NCI-H187 (cell line): ENCODE measurements around the gene CD2AP.
A peak's percentile ranks its signal among the peaks of the same experiment; 100 is the strongest.
"Not testable (repeated sequence)": the region's sequence is repeated elsewhere in the genome, so short reads cannot be mapped to it uniquely, and the experiment has no call there.

Experiments used
- DNase-seq, 2 experiments: peaks; one replicate each; lab custom pipeline; 2025; lab: John Stamatoyannopoulos, UW

CD2AP gene, protein sequence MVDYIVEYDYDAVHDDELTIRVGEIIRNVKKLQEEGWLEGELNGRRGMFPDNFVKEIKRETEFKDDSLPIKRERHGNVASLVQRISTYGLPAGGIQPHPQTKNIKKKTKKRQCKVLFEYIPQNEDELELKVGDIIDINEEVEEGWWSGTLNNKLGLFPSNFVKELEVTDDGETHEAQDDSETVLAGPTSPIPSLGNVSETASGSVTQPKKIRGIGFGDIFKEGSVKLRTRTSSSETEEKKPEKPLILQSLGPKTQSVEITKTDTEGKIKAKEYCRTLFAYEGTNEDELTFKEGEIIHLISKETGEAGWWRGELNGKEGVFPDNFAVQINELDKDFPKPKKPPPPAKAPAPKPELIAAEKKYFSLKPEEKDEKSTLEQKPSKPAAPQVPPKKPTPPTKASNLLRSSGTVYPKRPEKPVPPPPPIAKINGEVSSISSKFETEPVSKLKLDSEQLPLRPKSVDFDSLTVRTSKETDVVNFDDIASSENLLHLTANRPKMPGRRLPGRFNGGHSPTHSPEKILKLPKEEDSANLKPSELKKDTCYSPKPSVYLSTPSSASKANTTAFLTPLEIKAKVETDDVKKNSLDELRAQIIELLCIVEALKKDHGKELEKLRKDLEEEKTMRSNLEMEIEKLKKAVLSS

DNA sequence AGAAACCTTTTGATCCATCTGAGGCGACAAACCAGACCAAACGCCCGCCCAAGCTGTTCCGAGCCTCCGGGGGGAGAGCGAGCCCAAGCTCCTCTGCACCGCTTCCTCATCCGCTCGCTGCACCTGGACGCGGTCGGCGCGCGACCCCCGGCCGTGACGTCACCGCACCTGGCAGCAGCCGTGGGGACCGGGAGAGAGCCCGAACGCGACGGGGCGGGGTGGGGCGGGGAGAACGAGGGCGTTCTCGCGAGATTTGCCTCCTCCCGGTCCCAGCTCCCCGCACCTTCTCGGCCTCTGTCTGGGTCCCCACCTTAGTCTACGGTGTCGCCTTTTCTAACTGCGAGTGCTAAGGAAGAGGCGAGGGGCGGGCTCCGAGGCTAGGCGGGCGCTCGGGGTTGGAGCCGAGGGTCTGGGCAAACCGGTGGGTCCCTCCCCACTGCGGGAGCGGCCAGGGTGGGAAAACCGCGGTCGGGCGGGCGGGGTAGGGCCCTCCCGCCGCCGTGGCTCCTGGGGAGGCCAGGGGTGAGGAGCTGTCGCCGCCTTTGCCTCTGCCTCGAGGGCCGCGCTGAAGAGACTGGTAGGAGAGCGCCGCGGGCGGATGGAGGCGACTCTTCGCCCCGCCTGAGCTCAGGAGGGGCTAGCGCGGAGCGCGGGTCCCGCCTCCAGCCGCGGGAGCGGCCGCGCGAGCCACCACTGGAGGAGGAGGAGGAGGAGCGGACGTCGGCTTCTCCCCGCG lies at the start of gene CD2AP:
TSS of gene CD2AP (plus strand) at position 293 of the 736 bp plus-strand sequence. CDS start 456 bp downstream, outside the sequence.
- peak; percentile 74 to 82 for DNase-seq

DNA sequence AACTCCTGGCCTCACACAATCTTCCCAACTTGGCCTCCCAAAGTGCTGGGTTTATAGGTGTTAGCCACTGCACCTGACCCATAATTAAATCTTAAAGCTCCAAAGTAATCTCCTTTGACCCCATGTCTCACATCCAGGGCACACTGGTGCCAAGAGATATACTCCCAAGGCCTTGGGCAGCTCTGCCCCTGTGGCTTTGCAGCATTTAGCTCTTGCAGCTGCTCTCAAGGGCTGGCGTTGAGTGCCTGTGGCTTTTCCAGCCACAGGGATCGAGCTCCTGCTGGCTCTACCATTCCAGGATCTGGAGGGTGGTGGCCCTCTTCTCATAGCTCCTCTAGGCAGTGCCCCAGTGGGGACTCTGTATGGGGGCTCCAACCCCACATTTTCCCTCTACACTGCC lies 49.3 kb upstream of the CD2AP start:
- DNase-seq = no peak

DNA sequence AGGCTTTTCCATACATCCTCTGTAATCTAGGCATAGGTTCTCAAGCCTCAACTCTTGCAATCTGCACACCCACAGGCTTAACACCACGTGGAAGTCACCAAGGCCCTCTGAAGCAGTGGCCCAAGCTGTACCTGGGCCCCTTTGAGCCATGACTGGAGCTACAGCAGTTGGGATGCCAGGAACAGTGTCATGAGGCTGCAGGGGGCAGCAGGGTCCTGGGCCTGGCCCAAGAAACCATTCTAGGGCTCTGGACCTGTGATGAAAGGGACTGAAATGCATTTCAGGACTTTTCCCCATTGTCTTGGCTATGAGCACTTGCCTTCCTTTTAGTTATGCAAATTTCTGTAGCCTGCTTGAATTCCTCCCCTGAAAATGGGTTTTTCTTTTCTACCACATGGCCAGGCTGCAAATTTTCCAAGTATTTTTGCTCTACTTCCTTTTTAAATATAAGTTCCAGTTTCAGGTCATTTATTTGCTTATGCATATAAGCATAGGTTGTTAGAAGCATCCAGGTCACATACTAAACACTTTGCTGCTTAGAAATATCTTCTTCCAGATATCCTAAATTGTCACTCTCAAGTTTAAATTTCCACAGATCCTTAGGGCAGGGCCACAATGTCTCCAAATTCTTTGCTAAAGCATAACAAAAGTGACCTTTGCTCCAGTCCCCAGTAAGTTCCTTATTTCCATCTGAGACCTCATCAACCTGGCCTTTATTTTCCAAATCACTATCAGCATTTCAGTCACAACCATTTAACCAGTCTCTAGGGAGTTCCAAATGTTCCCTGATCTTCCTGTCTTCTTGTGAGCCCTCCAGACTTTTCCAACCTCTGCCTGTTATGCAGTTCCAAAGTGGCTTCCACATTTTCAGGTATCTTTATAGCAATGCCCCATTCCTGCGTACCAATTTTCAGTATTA lies 48.6 kb upstream of the CD2AP start:
- no peak for DNase-seq

DNA sequence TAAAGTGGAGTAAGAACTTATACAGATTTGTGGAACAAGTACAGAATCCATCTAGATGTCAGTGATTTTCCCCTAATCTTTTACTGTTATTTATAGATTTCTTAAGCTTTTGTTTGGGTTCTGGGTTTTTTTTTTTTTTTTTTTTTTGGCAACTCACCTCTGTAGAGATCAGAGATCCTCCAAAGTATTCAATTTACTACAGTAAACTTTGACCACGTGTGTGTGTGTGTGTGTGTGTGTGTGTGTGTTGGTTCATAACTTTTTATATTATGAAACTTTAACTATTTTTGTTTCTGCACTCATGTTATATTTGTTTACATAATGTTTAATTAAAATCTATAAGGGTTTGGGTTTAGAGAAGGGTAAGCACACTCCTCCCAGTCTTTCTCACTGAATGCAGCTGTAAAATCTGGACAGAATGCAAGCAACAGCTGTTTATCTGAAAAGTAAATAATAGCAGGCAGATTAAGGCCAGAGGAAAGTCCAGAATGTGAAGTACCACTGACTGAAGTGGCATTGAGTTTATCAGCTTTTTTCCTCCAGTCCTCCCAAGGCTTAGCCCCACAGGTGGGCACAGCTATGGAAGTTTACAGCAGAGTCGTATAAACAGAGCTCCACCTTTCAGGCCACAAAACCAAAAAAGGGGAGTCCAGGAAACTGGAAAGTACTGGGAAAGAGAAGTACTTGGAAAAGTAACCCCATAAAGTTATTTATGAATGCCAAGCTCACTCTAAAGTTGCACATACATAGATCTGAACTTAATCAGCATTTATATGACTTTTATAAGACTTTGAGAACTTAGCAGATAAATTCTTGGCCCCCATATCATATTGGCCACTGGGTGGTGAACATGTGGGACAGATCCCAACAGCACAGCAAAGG lies 43.0 kb upstream of the CD2AP start:
- DNase-seq = no peak

DNA sequence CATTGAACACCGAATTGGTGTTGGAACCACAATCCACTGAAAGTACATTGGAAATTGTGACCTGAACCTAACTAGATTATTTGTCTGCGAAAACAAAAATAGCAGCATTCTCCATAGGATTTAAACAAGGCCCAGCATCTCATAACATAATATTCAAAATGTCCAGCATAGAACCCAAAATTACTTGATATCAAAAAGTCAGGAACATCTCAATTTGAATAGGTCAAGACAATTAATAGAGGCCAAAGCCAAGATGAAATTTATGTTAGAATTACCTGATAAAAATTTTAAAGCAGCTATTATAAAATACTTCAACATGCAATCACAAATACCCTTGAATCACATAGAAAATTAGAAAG lies 42.4 kb upstream of the CD2AP start:
- no peak for DNase-seq

DNA sequence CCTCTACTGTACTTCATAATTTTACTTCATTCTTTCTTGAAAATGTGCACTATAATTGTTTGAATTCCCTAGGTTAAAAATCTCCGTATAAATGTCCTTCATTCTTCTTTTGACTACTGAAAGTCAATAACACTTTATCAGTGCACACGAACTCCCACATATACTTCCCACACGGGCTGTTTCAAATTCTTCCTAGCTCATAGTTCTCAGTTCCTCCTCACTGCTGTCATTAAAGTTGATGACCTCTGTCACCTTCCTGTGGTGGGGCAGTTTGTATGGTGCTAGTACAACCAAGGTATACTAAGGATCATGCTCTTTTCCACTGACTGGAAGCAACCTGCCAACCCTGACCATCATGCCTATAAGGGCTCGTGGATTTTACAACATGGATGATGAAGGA lies 40.0 kb upstream of the CD2AP start:
- no peak for DNase-seq

DNA sequence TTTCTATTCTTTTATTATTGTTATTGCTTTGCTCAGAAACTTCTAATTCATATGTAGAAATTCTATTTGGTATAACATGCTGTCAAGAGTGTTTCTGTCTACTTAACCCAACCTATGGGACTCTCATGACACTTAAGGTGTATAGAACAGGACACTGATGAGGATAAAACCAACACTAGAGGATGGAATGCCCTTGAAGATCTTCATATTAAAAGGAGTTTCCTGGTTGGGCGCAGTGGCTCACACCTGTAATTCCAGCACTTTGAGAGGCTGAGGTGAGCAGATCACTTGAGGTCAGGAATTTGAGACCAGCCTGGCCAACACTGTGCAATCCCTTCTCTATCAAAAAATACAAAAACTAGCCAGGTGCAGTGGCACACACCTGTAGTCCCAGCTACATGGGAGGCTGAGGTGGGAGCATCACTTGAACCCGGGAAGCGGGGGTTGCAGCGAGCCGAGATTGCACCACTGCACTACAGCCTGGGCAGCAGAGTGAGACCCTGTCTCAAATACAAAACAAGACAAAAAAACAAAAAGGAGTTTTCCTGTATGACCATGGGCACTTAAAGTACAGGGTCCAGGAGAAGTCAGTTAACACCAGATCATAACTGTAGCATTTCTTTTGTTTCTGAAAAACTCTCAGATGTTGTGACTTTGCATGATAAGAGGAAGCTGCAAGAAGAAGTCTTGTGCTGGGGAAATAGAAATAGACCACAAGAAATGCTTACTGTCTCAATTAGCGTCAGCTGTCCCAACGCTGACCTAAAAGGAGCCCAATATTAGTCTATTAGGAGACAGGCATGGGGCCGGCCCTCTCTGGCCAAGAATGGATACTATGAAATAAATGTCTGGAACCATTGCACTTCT lies 38.9 kb upstream of the CD2AP start:
- no peak for DNase-seq

DNA sequence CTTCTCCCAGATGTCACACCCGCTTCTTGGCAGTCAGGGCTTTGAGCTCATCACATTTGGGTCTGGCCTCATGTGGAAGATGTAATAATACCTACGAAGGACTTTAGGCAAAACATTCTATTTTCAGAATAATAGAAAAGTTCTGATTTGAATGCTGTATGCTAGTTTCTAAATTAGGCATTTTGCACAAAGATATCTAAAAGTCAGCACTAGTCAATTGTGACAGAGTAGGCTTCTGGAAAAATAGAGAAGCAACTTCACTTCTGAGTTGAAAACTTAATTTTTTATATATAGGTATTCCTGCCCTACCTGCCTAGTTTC lies 38.3 kb upstream of the CD2AP start:
- no peak for DNase-seq

DNA sequence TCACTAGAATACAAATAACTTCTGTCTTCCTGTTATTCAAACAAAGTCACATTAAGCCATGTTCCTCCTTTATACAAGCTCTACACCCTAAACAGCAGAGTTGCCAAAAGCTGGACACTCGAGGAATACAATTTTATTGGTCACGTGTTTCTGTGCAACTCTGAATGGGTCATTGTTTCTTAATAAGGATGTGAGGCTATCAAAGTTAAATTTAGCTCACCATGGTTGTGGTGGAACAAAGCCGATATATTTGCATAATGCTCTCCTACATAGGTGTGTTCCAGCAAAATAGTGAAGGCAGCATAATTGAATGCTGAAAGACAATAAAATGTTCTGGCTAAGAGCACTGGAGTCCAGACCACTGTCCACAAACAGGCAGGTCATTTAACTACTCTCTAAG lies 36.9 kb upstream of the CD2AP start:
- DNase-seq = no peak

DNA sequence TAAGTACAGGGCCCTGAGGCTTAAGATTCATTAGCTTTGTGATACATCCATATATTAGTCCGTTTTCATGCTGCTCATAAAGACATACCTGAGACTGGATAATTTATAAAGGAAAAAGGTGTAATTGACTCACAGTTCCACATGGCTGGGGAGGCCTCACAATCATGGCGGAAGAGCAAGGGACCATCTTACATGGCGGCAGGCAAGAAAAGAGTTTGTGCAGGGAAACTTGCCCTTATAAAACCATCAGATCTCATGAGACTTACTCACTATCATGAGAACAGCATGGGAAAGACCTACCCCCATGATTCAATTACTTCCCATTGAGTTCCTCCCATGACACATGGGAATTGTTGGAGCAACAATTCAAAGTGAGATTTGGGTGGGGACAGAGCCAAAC lies 32.6 kb upstream of the CD2AP start:
- DNase-seq = not testable (repeated sequence)

DNA sequence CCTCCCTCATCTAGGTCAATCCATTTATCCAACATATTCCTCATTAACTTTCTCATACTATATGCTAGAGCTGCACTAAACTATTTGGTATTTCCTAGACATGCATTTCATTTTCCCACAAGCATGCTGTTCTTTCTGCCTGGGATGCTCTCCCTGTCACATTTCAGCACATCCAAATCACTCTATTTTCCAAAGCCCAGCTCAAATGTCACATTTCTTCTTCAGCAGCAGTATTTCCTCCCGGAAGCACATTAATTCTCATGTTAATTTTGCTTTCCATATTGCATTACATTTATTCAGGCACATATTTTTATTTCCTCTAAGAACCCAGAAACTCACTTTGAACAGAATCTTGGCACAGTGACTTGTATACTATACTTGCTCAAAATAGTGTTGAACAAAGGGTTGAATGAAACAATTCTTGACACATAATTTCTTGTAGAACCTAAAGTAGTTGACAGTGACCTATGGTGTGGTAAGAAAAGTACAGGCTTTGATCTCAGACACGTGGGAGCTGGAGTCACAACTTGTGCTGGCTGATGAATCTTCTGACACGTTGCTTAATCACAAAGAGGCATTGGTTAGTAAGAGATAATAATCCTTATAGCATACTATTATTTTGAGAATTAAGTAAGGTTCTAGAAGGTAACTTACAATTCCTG lies 30.8 kb upstream of the CD2AP start:
- DNase-seq = no peak

DNA sequence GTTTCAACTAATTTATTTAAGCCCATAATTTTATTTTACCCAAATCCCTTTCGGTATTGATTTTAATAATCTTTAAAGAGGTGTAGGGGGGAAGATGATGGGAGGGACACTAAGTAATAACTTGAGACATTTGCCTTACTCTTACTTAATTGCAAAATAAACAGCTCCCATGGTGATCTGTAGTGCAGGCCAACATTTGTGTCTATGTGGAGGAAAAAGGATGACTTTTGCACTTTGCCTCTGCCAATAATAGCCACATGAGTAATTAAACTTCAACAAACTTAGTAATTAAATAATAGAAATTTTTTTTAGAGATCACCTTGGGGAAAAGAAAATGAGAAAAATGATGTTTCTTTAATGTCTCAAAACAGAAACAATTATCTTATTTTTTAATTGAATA lies 29.9 kb upstream of the CD2AP start:
- no peak for DNase-seq

DNA sequence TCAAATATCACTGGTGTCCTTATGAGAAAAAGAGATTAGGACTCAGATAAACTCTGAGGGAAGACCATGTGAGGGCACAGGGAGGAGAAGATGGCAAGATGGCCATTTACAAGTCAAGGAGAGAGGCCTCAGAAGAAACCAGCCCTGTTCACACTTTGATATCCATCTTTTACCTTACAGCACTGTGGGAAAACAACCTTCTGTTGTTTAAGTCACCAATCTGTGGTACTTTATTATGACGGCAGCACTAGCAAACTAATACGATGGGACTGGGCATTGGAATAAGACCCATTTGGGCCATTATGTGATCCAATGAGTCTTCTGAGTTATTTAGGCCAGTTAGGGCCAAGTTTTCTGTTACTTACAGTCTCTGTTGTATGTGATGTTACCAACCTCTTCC lies 26.4 kb upstream of the CD2AP start:
- no peak for DNase-seq

DNA sequence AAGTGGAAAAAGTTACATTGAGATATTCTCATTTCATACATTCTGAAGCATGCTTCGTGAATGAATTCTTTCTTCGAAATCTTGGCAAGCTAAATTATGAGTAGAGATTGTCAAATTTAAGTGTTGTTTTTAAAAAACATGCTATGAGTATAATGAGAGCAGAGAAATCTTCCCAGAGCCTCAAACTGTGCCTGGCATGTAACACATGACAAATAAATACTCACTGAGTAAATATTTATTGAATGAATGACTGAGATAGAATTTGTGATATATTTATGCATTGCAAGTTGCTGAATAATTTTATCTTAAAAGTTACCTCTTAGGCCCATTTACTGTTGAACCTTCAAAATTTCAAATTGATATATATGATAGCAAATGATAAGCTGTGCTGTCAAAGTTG lies 24.7 kb upstream of the CD2AP start:
- DNase-seq = no peak

DNA sequence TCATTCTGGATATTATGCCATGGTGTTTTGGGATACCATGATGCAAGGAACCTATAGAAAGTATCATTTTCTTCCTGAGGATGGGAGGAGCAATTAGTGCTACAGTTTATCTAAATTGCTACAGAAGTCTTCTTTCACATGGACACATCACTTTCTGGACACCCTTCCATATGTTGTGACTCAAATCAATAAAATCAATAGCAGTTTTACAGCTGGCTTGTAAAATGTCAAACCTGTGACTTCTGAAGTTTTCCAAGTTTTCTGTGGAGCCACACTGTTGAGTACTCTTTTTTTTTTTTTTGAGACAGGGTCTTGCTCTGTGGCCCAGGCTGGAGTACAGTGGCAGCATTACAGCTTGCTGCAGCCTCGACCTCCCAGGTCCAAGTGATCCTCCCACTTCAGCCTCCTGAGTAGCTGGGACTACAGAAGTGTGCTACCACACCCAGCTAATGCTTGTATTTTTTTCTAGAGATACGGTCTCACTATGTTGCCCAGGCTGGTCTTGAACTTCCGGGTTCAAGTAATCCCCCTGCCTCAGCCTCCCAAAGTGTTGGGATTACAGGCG lies 24.1 kb upstream of the CD2AP start:
- no peak for DNase-seq

DNA sequence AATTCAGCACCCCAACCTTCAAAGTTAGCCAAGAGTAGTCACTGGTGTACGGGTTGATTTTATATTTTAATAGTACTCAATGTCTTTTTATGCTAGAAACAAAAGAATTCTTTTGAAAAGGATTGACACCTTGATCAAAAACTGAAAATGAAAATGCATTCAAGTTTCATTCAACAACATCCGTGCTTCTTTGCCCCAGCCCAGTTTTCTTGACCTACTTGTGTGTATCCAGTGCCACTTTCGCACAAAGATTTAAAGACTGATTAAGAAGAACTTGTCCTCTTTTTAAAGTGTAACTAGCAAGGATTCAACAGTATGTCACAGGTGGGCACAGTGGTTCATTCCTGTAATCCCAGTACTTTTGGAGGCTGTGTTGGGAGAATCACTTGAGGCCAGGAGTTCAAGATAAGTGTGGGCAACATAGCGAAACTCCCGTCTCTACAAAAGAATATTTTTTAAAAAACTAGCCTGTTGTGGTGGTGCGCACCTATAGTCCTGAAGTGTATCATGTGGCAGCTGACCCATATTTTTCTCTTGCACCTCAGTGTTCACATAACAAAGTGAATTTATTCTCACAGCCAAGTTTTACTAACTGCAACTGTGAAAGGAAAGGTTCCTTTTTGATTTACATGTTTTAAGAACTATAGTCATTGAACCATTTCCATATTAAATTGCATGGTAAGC lies 22.7 kb upstream of the CD2AP start:
- DNase-seq = no peak

DNA sequence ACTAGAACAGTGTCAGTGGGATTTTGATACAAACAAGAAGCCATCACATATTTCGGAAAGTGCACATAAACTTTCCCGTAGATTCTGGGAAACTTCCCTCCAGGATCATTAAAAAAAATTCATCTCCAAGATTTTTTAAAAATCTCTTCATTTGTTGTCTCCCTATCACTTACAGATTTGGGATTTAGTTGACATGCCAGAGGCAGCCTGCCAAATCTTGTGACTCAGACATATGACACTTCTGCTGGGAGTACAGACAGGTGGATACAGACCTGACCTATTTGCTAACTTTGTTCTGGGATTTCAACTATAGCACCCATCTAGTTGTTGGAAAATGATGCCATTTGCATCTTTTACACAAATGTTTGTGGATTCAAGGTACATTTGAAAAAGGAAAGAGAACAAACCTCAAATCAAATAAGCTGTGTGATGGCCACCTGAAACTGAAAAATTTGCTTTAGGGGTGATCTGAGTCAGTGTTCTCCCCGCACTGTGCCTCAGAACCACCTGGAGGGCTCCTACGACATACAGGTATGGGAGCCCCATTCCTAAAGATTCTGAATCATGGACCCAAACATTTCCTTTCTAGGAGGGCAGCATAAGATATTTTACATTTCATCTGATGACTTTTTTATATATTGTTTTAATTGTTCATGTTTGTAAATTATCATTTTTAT lies 21.9 kb upstream of the CD2AP start:
- no peak for DNase-seq

DNA sequence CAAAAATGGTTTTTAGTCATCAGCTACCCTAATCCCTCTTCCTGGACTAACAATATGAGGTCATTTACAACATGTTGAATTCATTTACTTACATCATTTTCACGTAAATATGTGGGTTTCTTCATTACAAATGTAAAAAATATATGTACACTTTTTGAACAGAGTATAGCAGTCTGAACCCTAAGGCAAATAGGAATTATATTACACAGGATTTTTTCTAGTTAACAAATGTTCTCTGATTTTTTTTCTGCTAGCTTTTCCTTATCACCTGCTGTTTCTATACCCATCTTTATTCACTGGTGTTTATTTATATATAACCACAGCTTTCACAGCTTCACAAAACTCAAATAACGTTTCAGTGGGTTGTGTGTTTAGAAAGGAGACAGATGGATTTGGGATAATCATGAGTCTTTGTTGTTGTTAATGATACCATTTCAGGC lies 21.0 kb upstream of the CD2AP start:
- DNase-seq = no peak
